A549 (cell line): Measurements from ENCODE around the gene MUC5AC.

Source experiments
- CHD4 ChIP-seq: fragments of 200-600 bp; sonication (generic); IDR thresholded peaks from 2 replicates; pipeline ENCODE4 v1.6.1; 2016; ENCODE audit warnings: antibody characterized with exemption, mild to moderate bottlenecking, borderline replicate concordance
- EP300 ChIP-seq, 2 experiments: fragments of >200 bp; sonication (Bioruptor Twin); formaldehyde crosslinking; IDR thresholded peaks; 2 replicates in 1 of 2; 3 replicates in 1 of 2; pipeline ENCODE4 v1.6.1; 2016 to 2017
- REST ChIP-seq: fragments of 200-600 bp; sonication (generic); IDR thresholded peaks from 2 replicates; pipeline ENCODE4 v1.6.1; 2016; ENCODE audit warnings: antibody characterized with exemption, mild to moderate bottlenecking, moderate library complexity
- USF2 ChIP-seq: fragments of 450-650 bp; IDR thresholded peaks from 2 replicates; pipeline ENCODE4 v1.6.1; 2014; ENCODE audit warnings: antibody characterized with exemption
- ZNF302 ChIP-seq: fragments of 250-450 bp; sonication (Bioruptor Pico); IDR thresholded peaks from 2 replicates; pipeline ENCODE4 v1.9.0; 2021; ENCODE audit warnings: inconsistent platforms, mild to moderate bottlenecking, moderate library complexity
- TF ChIP-seq, protein P1 (sequence below): fragments of >200 bp; sonication (Bioruptor Twin); formaldehyde crosslinking; IDR thresholded peaks from 3 replicates; pipeline ENCODE4 v1.5.1; 2016

DNA sequence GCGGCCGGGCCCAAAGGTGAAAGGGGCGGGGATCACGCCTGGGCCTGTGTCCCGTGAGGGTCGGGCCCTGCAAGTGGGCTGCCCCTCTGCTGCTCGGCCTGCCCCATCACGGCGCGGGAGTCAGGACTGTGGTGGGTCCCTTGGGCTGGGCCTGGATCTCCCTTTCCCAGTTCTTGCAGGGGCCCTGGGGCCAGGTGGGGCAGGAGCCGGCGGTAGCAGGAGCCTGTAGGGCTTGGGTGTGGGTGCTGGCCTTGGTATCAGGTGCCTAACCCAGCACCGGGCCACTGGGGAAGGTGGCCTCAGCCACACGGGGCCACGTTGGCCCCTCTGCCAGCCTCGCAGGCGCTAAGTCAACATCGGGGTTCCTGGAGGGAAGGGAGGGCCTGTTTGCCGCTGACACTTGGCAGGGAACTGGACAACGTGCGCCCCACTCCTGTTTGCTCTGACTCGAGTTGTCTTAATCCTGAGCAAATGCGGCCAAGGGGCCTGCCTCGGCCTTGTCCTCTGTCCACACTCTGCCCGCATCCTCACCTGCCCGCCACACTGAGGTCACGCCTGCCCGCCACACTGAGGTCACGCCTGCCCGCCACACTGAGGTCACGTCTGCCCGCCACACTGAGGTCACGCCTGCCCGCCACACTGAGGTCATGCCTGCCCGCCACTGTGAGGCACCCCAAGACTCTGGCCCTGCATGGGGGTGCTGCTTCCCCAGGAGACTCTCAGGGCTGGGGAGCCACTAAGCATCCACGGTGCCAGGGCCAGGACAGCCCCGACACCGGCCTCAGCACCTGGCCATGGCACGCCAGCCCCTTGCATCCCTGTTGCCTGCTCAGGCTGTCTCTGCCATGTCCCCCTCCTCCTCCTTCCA is 50.9 kb downstream of the MUC5AC start:
- TF ChIP-seq REST: no peak
- TF ChIP-seq, protein P1, sequence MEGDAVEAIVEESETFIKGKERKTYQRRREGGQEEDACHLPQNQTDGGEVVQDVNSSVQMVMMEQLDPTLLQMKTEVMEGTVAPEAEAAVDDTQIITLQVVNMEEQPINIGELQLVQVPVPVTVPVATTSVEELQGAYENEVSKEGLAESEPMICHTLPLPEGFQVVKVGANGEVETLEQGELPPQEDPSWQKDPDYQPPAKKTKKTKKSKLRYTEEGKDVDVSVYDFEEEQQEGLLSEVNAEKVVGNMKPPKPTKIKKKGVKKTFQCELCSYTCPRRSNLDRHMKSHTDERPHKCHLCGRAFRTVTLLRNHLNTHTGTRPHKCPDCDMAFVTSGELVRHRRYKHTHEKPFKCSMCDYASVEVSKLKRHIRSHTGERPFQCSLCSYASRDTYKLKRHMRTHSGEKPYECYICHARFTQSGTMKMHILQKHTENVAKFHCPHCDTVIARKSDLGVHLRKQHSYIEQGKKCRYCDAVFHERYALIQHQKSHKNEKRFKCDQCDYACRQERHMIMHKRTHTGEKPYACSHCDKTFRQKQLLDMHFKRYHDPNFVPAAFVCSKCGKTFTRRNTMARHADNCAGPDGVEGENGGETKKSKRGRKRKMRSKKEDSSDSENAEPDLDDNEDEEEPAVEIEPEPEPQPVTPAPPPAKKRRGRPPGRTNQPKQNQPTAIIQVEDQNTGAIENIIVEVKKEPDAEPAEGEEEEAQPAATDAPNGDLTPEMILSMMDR: no peak
- no peak for TF ChIP-seq EP300 (IDR thresholded peaks at IDR 0.05)
- no peak for TF ChIP-seq USF2
- no peak for TF ChIP-seq ZNF302 (CRISPR knock-in tag)
- TF ChIP-seq CHD4: no peak
